Epithelial cell of proximal tubule (primary cell): ENCODE results near the gene C17orf75. TPM values are rescaled to one million over a fixed set of nuclear protein-coding genes. Genes with fewer than 3 reads are reported as not detected.

Experiments
- DNase-seq: peaks from one replicate; pipeline ENCODE4 v3.0.0-alpha.2; 2011; ENCODE audit warnings: low read depth
- H3K4me3 ChIP-seq: 2 replicates; pipeline ENCODE4 v1.5.1; 2011; ENCODE audit warnings: low read depth, mild to moderate bottlenecking, low read length
- total RNA-seq: library from RNA; depleted of rRNA; stranded (reverse); fragments of >200 nt; gene quantifications from 2 replicates; pipeline ENCODE4 v1.2.3, GENCODE V29; 2015
- TF ChIP-seq, protein P1 (sequence below): conservative IDR thresholded peaks from 2 replicates; pipeline ENCODE4 v1.5.1; 2012; ENCODE audit warnings: low read depth, mild to moderate bottlenecking, low read length

C17orf75 gene
- total RNA-seq, 1 donor from 2014 or later, result 22.1 TPM

DNA sequence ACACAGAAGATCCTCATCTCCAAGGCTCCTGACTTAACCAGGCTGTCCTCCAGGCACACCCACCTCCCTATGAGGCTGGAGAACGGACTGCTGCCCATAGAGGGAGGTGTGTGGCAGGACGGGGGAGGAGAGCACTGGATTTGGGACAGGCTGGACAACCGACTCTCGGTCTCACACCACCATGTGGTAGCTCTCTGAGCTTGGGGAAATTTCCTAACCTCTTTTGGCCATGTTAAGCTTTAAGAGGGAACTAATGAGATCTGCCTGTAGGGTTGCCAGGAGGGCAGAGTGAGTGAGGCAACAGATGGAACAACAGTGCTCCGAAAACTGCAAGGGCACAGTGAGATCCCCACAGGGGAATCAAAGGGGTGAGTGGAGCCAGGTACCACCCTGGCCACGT is 43.7 kb downstream of the C17orf75 start:
- TF ChIP-seq, protein P1, sequence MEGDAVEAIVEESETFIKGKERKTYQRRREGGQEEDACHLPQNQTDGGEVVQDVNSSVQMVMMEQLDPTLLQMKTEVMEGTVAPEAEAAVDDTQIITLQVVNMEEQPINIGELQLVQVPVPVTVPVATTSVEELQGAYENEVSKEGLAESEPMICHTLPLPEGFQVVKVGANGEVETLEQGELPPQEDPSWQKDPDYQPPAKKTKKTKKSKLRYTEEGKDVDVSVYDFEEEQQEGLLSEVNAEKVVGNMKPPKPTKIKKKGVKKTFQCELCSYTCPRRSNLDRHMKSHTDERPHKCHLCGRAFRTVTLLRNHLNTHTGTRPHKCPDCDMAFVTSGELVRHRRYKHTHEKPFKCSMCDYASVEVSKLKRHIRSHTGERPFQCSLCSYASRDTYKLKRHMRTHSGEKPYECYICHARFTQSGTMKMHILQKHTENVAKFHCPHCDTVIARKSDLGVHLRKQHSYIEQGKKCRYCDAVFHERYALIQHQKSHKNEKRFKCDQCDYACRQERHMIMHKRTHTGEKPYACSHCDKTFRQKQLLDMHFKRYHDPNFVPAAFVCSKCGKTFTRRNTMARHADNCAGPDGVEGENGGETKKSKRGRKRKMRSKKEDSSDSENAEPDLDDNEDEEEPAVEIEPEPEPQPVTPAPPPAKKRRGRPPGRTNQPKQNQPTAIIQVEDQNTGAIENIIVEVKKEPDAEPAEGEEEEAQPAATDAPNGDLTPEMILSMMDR, result no peak
- DNase-seq, result no peak
- no peak overlapping the region for H3K4me3 ChIP-seq

DNA sequence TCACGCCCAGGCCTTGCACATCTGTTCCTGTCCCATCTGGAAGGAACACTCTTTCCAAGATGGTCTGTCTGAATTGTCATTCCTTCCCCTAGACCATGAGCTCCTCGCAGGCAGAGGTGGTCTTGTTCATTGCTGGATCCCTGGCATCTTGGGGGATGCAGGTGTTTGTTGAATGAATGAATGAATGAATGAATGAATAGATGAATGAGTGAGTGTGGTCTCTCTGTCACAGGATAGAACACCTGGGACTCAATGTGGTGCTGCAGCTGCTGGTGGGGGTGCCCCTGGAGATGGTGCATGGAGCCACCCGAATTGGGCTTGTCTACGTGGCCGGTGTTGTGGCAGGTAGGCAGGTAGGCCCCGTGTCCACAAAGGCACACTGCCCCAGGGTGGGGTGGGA is 44.1 kb downstream of the C17orf75 start:
- TF ChIP-seq, protein P1, result no peak
- no peak for DNase-seq
- H3K4me3 ChIP-seq, result no peak overlapping the region

DNA sequence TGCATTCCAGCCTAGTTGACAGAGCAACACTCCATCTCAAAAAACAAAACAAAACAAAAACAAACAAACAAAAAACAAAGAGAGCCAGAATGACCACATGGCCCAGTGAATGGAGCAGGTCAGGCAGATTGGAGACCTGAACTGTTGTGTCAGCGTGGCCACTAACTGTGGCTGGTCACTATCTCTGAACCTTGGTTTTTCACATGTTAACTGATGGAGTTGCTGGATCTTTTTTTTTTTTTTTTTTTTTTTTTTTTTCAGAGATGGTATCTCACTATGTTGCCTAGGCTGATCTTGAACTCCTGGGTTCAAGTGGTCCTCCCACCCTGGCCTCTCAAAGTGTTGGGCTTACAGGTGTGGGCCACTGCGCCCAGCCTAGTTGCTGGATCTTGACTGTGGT is 44.5 kb downstream of the C17orf75 start:
- TF ChIP-seq, protein P1, result no peak
- DNase-seq, result no peak
- no peak overlapping the region for H3K4me3 ChIP-seq

DNA sequence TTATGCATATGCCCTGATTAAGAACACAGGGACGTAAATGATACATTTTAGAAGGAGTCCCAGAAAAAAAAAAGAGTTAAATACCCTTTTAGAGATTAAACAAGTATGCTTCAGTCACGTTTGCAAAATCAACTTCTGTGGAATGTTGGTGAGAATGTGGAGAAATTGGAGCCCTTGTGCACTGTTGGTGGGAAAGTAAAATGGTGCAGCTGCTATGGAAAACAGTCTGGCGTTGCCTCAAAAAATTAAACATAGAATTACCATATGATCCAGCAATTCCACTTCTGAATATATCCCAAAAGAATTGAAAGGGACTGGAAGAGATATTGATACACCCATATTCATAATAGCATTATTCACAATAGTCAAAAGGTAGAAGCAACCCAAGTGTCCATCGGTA is 49.9 kb downstream of the C17orf75 start:
- H3K4me3 ChIP-seq, result no peak overlapping the region
- no peak for DNase-seq
- TF ChIP-seq, protein P1, result no peak

DNA sequence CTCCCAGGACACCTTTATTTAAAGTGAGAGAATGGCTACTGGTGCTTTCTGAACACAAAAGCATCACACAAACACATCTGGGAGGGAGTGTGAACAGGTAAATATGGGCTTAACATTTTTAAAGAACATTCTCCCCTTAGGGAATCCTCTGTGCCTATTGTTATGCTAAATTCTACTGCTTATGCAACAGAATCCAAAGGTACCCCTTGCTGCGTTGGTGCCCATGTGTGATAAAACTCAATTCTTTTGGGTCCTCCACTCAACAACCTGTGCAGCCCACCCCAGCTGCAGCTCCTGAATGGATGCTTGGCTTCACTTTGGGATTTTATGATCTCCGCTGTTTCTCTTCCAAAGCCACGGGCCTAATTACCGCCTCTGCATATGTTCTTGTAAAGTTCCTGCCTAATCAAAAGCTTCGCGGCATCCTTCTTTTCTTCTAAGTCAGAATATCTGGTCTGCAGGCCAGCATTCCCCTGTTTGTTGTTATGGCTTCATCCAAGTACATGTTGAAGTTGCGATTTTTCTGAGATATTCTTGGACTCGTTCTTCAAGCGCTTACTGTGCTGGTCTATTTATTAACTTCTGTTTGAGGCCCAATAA is 52.4 kb downstream of the C17orf75 start:
- no peak for DNase-seq
- TF ChIP-seq, protein P1, result no peak
- H3K4me3 ChIP-seq, result no peak overlapping the region

DNA sequence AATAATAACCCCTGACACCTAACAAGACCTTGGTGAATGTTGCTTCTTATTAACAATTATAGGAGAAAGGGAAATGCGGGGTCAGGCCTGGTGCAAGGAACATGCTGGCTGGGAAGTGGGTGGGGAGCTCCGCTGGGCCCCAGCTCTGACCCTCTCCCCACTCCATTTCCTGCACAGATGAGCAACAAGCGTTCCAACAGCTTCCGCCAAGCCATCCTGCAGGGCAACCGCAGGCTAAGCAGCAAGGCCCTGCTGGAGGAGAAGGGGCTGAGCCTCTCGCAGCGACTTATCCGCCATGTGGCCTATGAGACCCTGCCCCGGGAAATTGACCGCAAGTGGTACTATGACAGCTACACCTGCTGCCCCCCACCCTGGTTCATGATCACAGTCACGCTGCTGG is 53.4 kb downstream of the C17orf75 start:
- H3K4me3 ChIP-seq, result no peak overlapping the region
- DNase-seq, result no peak
- TF ChIP-seq, protein P1, result no peak

DNA sequence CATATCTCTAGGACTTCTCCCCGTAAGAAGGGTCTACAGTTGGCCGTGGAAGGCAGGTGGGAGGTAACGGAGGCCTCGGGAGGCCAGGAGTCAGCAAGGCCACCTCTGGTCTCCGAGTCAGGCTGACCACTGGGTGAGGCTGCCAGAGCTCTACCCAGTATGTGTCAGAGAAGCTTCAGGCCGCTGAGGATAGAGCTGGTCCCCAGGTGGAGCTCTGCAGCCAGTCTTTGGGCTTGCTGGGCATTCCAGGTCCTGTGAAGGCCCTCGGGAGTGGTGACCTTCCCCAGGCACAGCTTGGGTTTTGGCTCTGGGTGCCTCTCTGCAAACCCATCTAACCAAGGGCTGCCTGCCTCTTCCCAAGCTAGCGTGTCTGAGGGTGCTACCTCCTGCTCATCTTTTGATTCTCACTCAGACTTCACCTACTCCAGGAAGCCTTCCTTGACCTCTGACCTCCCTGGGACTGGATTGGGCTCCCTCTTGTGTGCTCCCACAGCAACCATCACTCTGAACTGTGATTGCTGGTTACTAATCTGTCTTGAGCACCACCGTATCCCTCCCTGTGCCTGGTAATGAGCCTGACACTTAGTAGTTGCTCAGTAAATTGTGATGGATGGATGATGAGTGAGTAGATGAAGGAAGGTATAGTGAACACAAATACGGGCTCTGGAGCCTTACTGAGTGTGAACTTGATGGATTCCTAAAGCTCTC is 54.0 kb downstream of the C17orf75 start:
- no peak for DNase-seq
- no peak overlapping the region for H3K4me3 ChIP-seq
- TF ChIP-seq, protein P1, result no peak
